Hepatocyte (in vitro differentiated cells): Measurements from ENCODE around the gene PPME1. TPM values are rescaled to one million over a fixed set of nuclear protein-coding genes. Genes with fewer than 3 reads are reported as not detected.

Source experiments
- DNase-seq: peaks from one replicate; pipeline ENCODE4 v3.0.0-alpha.2; 2016; ENCODE audit warnings: low spot score
- H2AFZ ChIP-seq: fragments of 200-600 bp; sonication (generic); 2 replicates; pipeline ENCODE4 v1.6.0; 2016; ENCODE audit warnings: antibody characterized with exemption, mild to moderate bottlenecking
- H3K27ac ChIP-seq: fragments of 200-600 bp; sonication (generic); 2 replicates; pipeline ENCODE4 v1.5.1; 2016; ENCODE audit warnings: mild to moderate bottlenecking
- H3K27me3 ChIP-seq: fragments of 200-600 bp; sonication (generic); 2 replicates; pipeline ENCODE4 v1.6.1; 2016
- H3K36me3 ChIP-seq: fragments of 200-600 bp; sonication (generic); replicated peaks from 2 replicates; pipeline ENCODE4 v1.5.1; 2016; ENCODE audit warnings: low read depth; ENCODE audit not compliant: insufficient read depth
- H3K4me1 ChIP-seq: fragments of 200-600 bp; sonication (generic); 2 replicates; pipeline ENCODE4 v1.5.1; 2016; ENCODE audit warnings: mild to moderate bottlenecking, moderate library complexity; ENCODE audit not compliant: insufficient read depth
- H3K4me2 ChIP-seq: fragments of 200-600 bp; sonication (generic); 2 replicates; pipeline ENCODE4 v1.6.0; 2016
- H3K4me3 ChIP-seq: fragments of 200-600 bp; sonication (generic); 2 replicates; pipeline ENCODE4 v1.5.1; 2016; ENCODE audit warnings: mild to moderate bottlenecking
- H3K79me2 ChIP-seq: fragments of 200-600 bp; sonication (generic); 2 replicates; pipeline ENCODE4 v1.6.0; 2017; ENCODE audit warnings: mild to moderate bottlenecking
- H3K9me2 ChIP-seq: fragments of 200-600 bp; sonication (generic); replicated peaks from 2 replicates; pipeline ENCODE4 v1.6.0; 2017; ENCODE audit warnings: mild to moderate bottlenecking; ENCODE audit not compliant: insufficient read depth
- H3K9me3 ChIP-seq: fragments of 200-600 bp; sonication (generic); 2 replicates; pipeline ENCODE4 v1.5.1; 2016; ENCODE audit warnings: low read depth, mild to moderate bottlenecking
- H4K20me1 ChIP-seq: fragments of 200-600 bp; sonication (generic); 2 replicates; pipeline ENCODE4 v1.6.0; 2016; ENCODE audit warnings: mild to moderate bottlenecking; ENCODE audit not compliant: insufficient read depth, poor library complexity, severe bottlenecking
- CTCF ChIP-seq: fragments of 200-600 bp; sonication (generic); IDR thresholded peaks from 2 replicates; pipeline ENCODE4 v1.5.1; 2016; ENCODE audit warnings: antibody characterized with exemption, mild to moderate bottlenecking; ENCODE audit not compliant: poor library complexity
- EZH2 ChIP-seq: fragments of 200-600 bp; sonication (generic); IDR thresholded peaks from 2 replicates; pipeline ENCODE4 v1.6.1; 2016; ENCODE audit warnings: antibody characterized with exemption, mild to moderate bottlenecking, borderline replicate concordance
- EZH2phosphoT487 ChIP-seq: fragments of 200-600 bp; sonication (generic); IDR thresholded peaks from one replicate; pipeline ENCODE4 v1.6.1; 2018; ENCODE audit warnings: antibody characterized with exemption, mild to moderate bottlenecking, low read depth, moderate library complexity; ENCODE audit not compliant: unreplicated experiment, severe bottlenecking
- WGBS: methylation state at CpG from one replicate; pipeline ENCODE4 v1.1.6; 2016; ENCODE audit warnings: low lambda C conversion rate; ENCODE audit errors: missing lambda C conversion rate; 5-methylcytosine and 5-hydroxymethylcytosine counted together
- polyA plus RNA-seq: library from polyadenylated mRNA; unstranded; fragments of >200 nt; fragmentation: Nextera tagmentation; extraction: Ambion mirVana; gene quantifications from 2 replicates; pipeline ENCODE4 v1.2.1, GENCODE V29; 2016
- total RNA-seq: library from RNA; depleted of rRNA; stranded (reverse); fragments of >200 nt; gene quantifications from 2 replicates; pipeline ENCODE4 v1.2.3, GENCODE V29; 2014

PPME1 gene
- total and polyA plus RNA-seq, 2 experiments from 2014 or later: 25.2 to 45.7 TPM

- Histone ChIP-seq H3K9me3 (no peaks in the 10 kb centered on the region), H2AFZ (no peak overlapping the region), H3K27ac (no peak overlapping the region), H3K79me2 (peaks cover 5% of the 10 kb centered on the region), H3K4me1 (peaks cover 23% of the 10 kb centered on the region), H3K27me3 (no peaks in the 10 kb centered on the region), H3K9me2 (no peaks in the 10 kb centered on the region), H3K4me3 (no peak overlapping the region), H4K20me1 (no peaks in the 10 kb centered on the region), H3K4me2 (no peak overlapping the region), H3K36me3 (no peaks in the 10 kb centered on the region)
- no peak for DNase-seq
- no peak for TF ChIP-seq EZH2phosphoT487
- TF ChIP-seq CTCF: no peak
- TF ChIP-seq EZH2: no peak
- WGBS: 93% methylated on average over 3 of the region's 3 CpGs
These were observed 28.5 kb upstream of the PPME1 start for GRCh38 chr11:74142624-74143023.

- no peak for DNase-seq
- no peaks in the 10 kb centered on the region for H4K20me1 ChIP-seq
- no peak overlapping the region for H3K4me3 ChIP-seq
- no peaks in the 10 kb centered on the region for H3K27me3 ChIP-seq
- no peak overlapping the region for H3K27ac ChIP-seq
- WGBS: 97% methylated on average over 4 of the region's 4 CpGs
- peaks cover 5% of the 10 kb centered on the region for H3K79me2 ChIP-seq
- TF ChIP-seq EZH2 (no peak), EZH2phosphoT487 (no peak), CTCF (no peak)
- no peaks in the 10 kb centered on the region for H3K36me3 ChIP-seq
- H3K9me2 ChIP-seq: no peaks in the 10 kb centered on the region
- no peaks in the 10 kb centered on the region for H3K9me3 ChIP-seq
- H2AFZ ChIP-seq: no peak overlapping the region
- H3K4me2 ChIP-seq: no peak overlapping the region
- peaks cover 7% of the 10 kb centered on the region for H3K4me1 ChIP-seq
These were observed 26.5 kb upstream of the PPME1 start for GRCh38 chr11:74144592-74144991.

GRCh38 chr11:74147199-74147929 is 23.7 kb upstream of the PPME1 start:
- Histone ChIP-seq H3K9me3 (no peaks in the 10 kb centered on the region), H3K79me2 (peaks cover 4% of the 10 kb centered on the region), H3K4me3 (no peak overlapping the region), H3K27me3 (no peaks in the 10 kb centered on the region), H3K4me2 (no peak overlapping the region), H4K20me1 (no peaks in the 10 kb centered on the region), H2AFZ (no peak overlapping the region), H3K4me1 (no peaks in the 10 kb centered on the region), H3K9me2 (no peaks in the 10 kb centered on the region), H3K27ac (no peak overlapping the region), H3K36me3 (no peaks in the 10 kb centered on the region)
- TF ChIP-seq EZH2phosphoT487: no peak
- TF ChIP-seq CTCF: no peak
- no peak for TF ChIP-seq EZH2
- no peak for DNase-seq
- 89% methylated on average over 5 of the region's 5 CpGs for WGBS
